Epithelial cell of esophagus (primary cell): ENCODE measurements around the gene SSU72.
"Not testable (repeated sequence)": the region's sequence is repeated elsewhere in the genome, so short reads cannot be mapped to it uniquely, and the experiment has no call there.

Source experiments
- DNase-seq: peaks from one replicate; pipeline ENCODE4 v3.0.0; 2010; ENCODE audit warnings: low read depth
- H3K4me3 ChIP-seq: 2 replicates; pipeline ENCODE4 v1.5.1; 2011; ENCODE audit warnings: mild to moderate bottlenecking, low read length, control low read depth
- CTCF ChIP-seq: IDR thresholded peaks from 2 replicates; pipeline ENCODE4 v1.5.1; 2011; ENCODE audit warnings: low read depth, mild to moderate bottlenecking, low read length, control low read depth, inconsistent platforms; ENCODE audit not compliant: insufficient read depth; ENCODE audit errors: missing control alignments

The SSU72 gene

DNA sequence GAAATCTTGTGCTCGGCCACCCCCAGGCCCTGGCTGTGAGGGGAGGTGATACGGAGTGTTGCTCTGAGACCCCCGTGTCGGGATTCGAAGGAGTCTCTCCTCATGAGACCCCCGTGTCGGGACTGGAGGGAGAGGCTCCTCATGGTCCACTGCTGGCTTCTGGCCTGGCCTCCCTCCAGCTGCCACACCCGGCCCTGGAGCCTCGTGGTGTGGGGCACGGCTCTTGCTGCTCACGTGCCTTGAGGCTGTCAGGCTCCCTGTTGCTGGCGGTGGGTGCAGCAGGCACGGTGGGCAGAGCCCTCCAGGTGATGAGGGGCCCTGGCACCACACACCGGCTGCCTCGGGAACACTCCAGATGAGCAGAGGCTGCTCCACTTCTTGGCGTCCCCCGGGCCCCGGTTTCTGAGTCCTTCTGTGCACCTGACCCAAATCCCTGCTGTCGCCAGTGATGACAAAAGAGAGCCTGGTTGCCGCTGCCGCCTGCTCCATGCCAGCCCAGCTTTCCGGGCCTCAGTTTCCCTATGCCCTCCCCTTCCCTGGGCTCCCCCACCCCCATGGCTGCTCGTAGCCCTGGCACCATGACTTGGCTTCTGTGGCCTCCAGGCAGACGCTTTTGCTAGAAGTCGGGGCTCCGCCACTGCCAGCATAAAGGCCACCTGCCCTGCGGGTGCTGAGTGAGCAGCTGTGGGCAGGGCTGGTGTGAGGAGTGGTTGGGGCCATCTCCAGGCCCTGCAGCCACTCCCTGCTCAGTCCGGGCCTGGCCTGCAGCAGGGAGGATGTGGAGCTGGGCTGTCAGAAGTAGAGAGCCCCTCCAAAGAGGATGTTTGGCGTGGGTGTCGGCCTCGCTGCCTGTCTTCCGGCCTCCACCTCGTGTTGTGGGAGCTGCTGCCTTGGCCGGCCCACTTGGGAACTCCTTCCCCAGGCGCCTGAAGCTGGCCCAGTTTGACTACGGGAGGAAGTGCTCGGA lies 46.1 kb downstream of the SSU72 start:
- TF ChIP-seq CTCF, result no peak
- DNase-seq, result no peak
- H3K4me3 ChIP-seq, result no peak overlapping the region

GRCh38 chr1:1527092-1527816 lies 47.4 kb downstream of the SSU72 start:
- no peak for TF ChIP-seq CTCF
- H3K4me3 ChIP-seq, result no peak overlapping the region
- DNase-seq, result no peak

GRCh38 chr1:1526476-1526875 lies 48.2 kb downstream of the SSU72 start:
- not testable (repeated sequence) for H3K4me3 ChIP-seq, DNase-seq

DNA sequence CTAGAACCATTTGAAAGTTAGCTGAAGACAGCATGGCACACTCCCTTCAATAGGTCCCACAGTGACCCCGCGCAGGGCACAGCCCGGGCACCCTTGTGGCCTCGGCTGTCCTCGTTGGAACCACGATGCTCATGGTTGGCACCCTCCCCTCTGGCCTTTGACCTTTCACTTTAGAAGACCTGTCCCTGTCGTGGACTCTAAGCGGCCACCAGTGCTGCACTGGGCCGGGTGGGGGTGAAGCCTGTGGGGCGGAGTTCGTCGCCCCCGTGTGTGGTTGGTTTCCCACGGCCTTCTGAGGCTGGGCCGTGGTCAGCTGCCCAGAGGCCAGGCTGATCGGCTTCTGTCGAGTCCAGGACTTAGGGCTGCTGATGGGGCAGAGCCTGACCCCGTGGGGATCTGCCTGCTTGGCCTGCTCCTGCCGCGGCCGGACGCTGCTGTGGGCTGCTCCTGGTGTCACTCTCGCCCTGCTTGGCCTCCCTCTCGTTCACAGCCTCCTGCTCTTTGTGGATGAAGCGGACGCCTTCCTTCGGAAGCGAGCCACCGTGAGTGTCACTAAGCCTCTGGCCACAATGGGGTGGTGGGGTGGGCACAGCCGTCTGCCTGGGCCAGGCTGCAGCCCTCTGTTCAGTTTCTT lies 49.8 kb downstream of the SSU72 start:
- DNase-seq, H3K4me3 ChIP-seq: not testable (repeated sequence)

DNA sequence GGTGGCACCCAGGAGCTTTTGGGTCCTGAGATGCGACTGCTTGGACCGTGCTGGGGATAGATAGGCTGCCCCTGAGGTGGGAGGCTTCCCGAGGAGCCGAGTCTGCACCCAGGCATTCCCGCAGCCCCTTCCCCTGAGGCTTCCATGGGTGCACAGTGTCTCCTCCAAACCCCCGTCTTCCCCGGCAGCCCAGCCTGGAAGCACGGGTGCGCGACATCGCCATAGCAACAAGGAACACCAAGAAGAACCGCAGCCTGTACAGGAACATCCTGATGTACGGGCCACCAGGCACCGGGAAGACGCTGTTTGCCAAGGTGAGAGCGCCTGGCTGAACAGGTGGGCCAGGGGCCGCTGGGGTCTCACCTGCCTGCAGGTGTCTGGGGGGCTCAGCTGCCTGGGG lies 51.0 kb downstream of the SSU72 start:
- not testable (repeated sequence) for H3K4me3 ChIP-seq

GRCh38 chr1:1523226-1523625 lies 51.4 kb downstream of the SSU72 start:
- not testable (repeated sequence) for DNase-seq, H3K4me3 ChIP-seq

More for the DNA sequence above, 51.0 kb downstream of the SSU72 start:
- DNase-seq, result not testable (repeated sequence)

GRCh38 chr1:1522536-1522935 lies 52.1 kb downstream of the SSU72 start:
- not testable (repeated sequence) for DNase-seq, H3K4me3 ChIP-seq

- TF ChIP-seq CTCF, result no peak
- DNase-seq, result no peak
- H3K4me3 ChIP-seq, result no peak overlapping the region
Observed at GRCh38 chr1:1521331-1521730, 53.3 kb downstream of the SSU72 start.

DNA sequence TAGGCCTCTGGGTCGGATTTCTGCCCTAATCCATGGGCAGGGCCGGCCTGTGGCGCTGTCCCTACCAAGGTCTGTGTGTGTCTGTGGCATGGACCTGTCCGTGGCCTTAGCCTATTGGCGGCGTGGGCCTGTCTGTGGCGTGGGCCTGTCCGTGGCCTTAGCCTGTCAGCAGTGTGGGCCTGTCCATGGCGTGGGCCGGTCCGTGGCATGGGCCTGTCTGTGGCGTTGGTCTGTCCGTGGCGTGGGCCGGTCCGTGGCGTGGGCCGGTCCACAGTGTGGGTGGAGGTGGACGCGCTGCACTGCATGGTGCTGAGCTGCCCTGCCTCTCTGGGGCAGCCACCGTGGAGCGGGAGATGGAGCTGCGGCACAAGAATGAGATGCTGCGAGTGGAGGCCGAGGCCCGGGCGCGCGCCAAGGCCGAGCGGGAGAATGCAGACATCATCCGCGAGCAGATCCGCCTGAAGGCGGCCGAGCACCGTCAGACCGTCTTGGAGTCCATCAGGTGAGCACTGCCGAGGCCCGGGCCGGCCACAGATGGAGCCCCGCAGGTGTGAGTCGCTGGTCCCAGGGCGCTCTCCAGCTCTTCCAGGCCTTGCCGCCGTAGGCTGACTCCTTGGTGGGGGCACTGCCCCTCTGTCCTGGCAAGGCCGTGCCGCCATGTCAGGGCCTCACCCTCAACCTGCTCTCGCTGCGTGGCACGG lies 54.7 kb downstream of the SSU72 start:
- not testable (repeated sequence) for H3K4me3 ChIP-seq

DNA sequence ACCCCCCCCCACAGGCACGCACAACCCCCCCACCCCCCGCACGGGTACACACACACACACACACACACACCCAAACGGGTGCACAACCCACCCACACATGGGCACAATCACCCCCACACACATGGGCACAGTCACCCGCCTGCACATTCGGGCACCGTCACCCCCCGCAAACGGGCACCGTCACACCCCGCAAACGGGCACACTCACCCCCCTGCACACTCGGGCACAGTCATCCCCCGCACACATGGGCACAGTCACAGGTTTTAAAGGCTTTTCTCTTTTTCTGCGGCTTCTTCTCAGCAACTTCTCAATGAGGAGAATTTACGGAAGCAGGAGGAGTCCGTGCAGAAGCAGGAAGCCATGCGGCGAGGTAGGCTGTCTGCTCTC lies 56.0 kb downstream of the SSU72 start:
- not testable (repeated sequence) for H3K4me3 ChIP-seq, DNase-seq

More for the DNA sequence above, 54.7 kb downstream of the SSU72 start:
- DNase-seq, result not testable (repeated sequence)
